GM19463 (cell line): ENCODE data around the gene STEAP4.
"Not testable (repeated sequence)": the region's sequence is repeated elsewhere in the genome, so short reads cannot be mapped to it uniquely, and the experiment has no call there.

Source experiments
- ATAC-seq: cut with Tn5 transposase; IDR thresholded peaks from one replicate; pipeline ENCODE4 v1.9.1; 2021; ENCODE audit warnings: mild to moderate bottlenecking, moderate library complexity; ENCODE audit not compliant: unreplicated experiment

The STEAP4 gene

DNA sequence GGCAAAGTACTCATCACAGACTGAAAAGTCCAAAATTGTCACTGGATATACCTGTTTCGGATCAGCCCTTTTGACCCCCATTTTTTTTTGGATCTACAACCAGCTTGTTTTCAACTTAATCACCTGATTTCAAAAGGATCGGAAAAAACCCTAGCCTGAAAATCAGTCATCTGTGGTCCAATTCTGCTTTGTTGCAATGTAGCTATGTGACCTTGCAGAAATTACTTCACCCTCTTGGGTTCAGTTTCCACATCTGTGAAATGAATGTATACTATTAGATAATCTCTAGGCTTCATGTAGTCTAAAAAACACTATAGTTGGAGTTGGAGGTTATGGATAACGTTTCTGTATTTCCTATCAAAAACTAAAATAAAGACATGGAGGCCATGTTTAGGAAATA is 37.1 kb downstream of the STEAP4 start:
- ATAC-seq: no peak

DNA sequence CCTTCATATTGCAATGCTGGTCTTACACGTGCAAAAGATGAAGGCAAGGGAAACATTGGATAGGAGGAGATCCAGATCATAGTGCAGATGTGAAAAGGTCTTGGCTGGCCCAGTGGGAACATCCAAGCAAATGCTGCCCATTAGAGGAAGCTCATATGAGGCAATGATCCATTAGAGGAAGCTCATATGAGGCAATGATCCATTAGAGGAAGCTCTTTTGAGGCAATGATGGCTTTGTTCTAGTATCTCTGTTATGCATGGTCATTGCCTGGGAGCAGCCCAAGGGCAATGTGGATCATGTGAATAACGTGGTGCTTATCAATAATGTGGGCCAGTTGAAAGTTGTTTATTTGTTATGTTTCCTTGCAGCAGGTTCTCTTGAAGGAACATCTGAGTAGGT is 37.8 kb downstream of the STEAP4 start:
- no peak for ATAC-seq

DNA sequence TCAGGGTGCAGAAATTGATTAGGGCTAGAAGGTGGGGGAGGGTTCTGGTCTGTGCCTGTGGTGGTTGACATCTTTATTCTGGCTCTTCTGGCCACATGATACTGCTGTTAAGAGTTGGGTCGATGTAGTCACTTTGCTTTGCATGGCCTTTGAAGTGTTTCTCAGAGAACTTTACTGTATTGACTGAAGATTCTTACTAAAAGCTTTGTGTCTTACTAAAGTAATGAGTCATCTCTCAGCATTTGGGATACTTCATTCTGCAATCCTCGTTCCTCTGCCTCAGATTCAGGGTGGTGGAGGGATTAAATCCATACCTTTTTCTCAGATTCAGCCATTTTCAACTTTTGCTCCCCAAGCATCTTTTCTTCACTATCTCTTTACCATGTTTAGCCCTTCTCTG is 38.6 kb downstream of the STEAP4 start:
- ATAC-seq: no peak

DNA sequence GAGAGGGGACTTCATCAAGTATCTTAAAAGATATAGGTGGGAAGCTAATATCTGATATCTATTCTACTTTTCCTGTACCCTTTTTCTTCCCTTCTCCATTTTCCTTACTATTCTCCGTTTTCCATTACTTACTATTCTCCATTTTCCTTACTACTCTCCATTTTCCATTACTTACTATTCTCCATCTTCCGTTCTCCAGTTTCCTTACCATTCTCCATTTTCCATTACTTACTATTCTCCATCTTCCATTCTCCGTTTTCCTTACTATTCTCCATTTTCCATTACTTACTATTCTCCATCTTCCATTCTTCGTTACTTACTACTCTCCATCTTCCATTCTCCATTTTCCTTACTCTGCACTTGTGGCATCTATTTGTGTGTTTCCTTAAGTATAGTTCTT is 39.3 kb downstream of the STEAP4 start:
- no peak for ATAC-seq

DNA sequence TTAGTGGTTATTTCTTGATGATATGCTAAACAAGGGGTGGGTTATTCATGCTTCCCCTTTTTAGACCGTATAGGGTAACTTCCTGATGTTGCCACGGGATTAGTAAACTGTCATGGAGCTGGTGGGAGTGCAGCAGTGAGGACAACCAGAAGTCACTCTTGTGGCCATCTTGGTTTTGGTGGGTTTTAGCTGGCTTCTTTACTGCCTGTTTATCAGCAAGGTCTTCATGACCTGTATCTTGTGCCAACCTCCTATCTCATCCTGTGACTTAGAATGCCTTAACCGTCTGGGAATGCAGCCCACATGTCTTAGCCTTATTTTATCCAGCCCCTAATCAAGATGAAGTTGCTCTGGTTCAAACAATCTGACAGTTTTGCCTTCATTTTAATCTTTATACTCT is 41.7 kb downstream of the STEAP4 start:
- ATAC-seq: not testable (repeated sequence)

DNA sequence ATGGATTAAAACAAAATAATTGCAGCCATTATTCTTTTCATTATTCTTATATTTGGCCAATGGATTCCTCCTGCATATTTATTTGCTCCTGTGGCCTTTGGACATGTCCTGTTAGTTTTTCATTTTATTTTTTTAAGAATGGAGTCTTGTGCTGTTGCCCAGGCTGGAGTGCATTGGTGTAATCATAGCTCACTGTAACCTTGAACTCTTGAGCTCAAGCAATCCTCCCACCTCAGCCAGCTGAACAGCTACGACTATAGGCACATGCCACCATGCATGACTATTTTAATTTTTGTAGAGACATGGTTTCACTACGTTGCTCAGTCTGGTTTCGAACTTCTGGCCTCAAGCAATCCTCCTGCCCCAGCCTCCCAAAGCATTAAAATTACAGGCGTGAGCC is 44.1 kb downstream of the STEAP4 start:
- no peak for ATAC-seq

DNA sequence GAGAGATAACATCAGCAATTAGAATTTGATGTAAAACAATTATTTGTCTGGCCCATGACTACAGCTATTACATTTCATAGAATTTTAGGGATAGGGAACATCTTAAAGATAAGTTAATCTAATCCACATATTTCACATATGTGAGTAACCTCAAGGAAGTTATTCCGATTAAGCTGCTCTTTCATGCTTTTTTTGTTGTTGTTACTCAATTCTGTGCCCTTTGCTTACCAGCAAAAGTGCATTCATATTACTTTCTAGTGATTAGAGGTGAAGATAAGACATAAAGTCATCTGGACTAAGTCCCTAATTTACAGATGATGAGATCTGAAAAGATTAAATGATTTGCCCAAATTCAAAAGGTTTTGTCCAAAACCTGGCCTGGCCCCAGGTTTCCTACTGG is 46.0 kb downstream of the STEAP4 start:
- ATAC-seq: no peak

DNA sequence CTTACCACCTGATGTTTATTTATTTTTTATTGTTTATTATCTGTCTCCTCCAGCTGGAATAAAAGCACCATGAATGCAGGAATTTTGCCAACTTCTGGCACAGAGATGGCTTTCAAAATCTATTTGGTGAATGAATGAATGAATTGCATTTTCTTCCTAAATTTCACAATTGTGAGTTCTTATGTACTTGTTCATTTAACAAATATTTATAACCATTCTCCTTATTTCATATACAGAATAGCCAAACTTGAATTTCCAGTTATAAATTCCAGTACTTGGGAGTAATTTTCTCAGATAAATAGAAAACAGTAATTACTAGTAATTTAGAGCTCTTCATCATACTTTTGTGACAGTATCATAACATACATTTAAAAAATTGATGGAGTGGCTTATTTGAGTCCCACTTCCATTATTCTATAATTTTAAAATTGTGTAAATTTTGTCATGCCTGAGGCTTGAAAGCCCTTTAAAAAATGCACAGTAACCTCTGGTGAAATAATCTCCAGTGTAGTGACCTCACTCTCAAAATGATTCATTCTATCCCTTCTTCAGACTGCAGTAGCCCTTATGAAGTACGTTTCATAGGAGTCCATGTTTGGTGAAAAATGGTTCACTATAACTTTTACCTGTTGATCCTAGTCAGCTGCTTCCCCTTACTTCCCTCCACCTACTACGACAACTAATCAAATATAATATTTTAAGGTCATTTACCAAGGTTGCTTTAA is 46.9 kb downstream of the STEAP4 start:
- no peak for ATAC-seq

DNA sequence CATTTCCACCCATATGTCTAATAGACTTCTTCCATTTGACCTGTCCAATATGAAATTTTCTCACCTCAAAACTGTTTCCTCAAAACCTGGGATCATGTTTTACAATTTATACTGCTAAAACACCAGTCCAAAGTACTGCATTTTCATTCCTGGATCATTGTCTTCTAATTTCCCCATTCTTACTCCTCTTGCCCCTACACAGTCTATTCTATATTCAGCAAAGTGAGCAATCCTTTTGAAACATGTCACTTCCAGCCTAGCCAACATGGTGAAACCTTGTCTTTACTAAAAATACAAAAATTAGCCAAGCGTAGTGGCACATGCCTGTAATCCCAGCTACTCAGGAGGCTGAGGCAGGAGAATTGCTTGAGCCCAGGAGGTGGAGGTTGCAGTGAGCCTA is 48.4 kb downstream of the STEAP4 start:
- not testable (repeated sequence) for ATAC-seq

DNA sequence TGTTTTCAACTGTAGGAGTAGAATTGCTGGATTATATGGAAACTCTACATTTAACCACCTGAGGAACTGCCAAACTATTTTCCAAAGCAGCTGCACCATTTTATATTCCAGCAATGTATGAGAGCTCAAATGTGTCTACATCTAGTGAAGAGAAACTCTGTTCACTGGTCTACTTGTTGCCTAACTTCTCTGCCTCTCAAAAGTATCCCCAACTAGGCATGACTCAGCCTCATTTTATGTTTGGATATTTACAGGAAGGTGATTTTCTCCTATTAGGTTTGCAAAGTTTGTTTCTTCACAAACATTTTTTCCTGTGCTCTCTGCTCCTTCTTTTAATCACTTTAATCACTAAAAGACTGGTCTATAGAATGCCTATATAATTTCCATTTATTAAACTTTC is 49.8 kb downstream of the STEAP4 start:
- no peak for ATAC-seq

DNA sequence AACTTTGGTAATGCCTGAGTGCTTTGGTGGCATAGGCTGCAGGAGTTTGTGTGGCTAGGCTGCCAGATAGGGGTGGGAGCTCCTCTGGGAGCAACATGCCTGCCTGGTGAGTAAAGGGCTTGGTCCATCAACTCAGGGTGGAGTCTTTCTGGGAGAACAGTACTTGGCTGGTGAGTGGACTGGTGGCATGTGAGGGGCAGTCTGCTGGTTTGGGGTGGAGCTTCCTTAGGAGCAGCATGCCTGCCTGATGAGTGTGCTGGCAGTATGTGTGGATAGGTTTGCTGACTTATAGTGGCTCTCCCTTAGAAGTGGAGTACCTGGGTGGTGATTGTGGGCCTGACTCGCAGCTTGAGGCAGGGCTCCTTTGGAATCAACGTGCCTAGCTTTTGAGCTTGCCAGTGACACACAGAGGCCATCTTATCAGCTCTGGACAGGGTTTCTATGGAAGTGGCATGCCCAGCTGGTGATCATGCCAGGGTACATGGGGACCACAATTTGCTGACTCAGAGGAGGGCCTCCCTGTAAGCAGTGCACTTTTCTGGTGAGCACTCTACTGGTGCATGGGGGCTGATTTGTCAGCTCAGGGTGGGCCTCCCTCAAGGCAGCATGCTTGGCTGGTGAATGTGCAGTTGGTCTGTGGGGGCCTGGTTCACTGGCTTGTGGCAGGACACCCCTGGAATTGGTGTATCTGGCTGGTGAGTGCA is 51.8 kb downstream of the STEAP4 start:
- ATAC-seq: no peak

DNA sequence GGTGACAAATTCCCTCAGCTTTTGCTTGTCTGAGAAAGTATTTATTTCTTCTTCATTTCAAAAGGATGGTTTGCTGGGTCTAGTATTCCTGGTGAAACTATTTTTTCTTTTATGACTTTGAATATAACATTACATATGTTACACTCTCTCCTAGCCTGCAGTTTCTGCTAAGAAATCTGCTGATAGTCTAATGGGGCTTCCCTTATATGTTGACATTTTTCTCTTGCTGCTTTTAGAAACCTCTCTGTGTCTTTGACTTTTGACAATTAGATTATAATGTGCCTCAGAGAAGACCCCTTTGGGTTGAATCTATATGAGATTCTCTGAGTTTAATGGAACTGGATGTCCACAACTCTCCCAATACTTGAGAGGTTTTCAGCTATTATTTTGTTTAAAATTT is 53.1 kb downstream of the STEAP4 start:
- ATAC-seq: no peak

DNA sequence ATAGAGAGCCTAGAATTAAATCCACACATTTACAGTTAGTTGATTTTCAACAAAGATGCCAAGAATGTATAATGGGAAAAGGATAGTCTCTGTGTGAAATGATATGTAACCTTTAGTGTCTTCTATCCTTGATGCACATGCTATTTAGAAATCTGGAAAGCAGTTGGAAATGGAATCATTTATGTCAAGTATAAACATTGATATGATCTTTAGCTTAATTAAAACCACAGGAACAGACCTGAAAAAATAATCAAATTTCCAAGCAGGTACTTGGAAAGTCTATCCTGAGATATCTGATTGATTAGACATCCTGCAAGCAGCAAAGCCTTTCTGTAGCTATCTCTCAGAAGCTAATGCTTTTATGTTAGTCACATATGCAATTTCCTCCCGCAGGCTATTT is 62.4 kb downstream of the STEAP4 start:
- ATAC-seq: no peak

DNA sequence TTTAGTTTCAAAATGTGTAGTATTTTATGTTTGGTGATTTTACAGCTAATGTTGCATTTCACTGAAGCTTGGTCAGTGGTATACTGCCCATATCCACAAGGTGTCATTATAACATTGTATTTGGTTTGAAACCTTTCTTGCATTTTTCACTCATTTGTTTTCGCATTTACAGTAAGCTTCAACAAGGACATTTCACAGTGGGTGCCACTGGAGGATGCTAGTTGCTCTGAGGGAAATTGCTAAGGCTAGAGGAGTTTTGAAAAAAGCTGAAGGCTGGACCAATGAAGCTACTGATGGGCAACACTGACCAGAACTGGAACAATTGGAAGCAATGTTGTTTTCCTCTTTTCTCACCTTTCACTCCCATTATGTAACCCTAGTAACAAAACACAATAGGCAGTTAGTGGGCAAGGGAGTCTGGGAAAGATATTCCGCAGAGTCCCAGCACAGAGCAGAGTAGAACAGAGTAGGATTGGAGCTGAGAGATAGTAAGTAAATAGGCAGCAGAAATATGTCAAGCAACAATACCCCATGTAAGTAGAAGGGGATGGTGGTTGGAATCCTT is 63.3 kb downstream of the STEAP4 start:
- peak; percentile 68 for ATAC-seq

DNA sequence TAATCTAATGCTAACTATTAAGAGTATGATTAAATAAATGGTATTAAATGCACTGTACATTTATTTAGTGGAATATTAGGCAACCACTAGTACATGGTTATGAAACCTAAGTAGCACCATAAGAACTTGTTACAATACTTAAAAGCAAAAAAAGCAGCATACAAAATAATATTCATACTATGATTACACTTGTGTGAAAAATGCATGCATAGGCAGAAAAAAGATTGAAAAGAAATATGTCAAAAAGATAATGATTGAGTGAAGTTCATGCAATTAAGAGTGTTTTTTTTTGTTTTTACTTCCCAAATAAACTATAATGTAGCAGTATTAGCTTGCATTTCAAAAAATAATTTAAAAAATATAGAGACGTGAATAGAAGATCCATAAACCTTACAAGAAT is 66.8 kb downstream of the STEAP4 start:
- ATAC-seq: no peak

DNA sequence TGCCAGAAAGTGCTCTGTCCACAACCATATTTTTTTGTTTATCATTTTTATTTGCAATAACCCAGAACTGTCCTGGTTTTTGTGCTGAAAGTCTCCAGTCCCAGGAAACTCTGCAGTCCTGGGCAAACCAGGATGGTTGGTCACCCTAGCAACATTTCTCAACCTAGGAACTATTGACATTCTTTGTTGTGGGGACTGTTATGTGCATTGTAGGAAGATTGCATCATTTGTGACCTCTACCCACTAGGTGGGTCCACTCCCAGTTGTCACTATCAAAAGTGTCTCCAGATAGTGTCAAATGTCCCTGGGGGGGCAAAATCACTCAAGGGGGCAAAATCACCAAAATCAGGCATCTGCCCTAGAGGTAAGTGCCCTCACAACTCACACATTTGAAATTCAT is 72.9 kb downstream of the STEAP4 start:
- ATAC-seq: no peak

DNA sequence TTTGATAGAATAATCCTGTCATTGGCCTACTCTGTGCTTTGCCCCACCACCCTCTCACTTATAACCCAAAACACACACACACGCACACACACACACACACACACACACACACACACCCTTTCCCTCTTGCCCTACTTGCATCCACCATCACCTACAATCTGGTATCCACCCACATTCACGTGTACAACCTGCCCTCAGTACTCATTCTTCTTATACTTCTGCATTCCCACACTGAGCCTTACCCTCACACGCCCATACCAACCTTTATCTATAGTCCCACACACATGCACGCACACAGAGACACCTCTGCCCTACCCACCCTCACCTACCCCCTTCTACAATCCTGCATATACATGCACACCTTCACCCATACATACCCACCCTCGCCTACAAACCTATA is 76.0 kb downstream of the STEAP4 start:
- ATAC-seq: no peak

DNA sequence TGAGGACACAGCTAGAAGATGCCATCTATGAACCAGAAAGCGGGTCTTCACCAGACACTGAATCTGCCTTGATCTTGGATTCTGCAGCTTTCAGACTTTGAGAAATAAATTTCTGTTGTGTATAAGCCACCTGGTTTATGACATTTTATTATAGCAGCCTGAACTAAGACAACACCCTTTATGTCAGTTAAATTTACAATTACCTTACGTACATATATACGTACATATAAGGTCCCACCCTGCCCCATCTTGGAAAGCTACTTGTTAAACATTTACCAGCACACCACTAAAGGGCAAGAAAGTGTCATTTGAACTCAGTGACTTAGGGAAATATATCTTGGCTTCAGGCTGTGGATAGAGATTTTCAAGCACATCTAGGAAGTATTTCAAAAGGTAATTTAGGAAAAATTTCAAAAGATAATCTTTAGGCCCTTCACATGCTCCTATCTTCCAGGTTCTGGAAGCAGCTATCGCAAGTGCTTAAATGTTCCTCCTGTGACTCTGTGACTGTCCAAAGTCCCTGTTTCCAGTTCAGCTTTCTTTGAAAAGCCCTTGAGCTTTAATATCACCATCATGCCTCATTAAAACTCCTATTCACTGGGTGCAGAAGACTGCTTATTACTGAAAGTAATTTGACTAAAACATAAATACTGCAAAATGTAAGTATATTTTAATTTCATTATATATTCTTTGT is 77.2 kb downstream of the STEAP4 start:
- no peak for ATAC-seq

DNA sequence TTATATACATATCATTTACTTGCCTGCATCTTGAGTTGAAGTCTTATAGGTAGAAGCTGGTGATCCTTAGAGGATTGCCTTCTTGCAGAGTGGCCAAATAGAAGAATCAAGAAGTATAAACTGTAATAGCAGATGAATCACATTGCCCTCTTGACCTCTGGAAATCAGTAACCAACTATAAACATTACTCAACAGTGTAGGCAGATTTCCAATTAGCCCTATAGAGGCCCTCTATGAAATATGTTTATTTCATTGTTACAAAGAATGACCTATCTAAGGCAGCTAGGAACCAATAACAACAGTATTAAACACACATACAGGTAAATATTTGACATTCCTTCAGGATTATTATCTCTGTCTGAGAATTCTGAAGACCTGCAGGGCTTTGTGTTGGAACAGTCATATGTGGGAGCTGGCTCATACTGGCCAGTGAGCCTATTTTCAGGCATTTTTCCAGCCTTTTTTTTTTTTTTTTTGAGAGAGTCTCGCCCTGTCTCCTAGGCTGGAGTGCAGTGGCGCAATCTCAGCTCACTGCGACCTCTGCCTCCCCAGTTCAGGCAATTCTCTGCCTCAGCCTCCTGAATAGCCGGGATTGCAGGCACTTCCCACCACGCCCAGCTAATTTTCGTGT is 79.7 kb downstream of the STEAP4 start:
- ATAC-seq: no peak

DNA sequence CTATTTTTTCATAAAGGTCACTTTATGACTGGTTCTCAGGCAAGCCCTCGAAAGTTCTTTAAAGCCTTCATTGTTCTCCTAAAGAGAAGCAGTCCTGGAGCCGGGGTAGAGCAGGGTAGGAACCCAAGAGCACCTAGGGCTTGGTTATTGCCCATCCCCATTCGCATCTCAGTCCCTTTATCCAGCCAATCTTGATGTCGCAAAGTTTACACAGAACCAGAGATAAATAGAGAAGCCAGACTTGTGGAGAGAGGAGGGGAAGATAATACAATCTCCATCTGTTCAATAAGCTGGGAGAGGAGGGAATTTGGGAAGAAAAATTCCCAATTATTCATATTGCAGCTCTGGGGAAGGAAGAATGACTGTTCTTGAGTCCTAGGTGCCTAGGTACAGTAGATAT is 80.5 kb downstream of the STEAP4 start:
- no peak for ATAC-seq

DNA sequence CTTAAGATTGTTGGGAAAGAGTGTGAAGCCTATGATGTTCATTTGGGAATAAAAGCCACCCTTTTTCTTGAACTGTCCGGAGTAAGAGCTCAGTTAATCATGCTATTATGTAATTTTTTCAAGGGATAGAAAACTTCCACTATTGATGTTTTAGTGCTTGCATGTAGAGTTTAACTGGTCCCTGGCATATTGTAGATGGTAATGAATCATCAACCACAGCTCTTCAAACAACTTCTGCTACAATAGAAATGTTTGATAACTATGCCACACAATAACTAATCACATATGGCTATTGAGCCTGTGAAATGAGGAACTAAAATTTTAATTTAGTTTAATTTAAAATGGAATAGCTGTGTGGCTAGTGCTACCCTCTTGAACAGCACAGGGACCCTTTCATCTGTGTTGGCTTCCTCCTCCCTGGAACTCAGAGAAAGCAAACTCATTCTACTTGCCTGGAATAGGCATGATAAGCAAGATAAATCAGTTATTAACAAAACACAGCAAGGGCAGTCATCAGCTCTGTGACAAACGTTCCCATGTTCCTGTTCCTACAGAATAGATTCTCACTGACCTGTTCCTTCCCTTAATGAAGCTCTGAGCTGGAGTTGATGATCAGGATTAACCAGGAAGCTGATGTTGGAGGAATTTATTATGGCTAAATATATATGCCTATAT is 82.0 kb downstream of the STEAP4 start:
- no peak for ATAC-seq
